ENCODE data around the gene PBX4. TPM values are rescaled to one million over a fixed set of nuclear protein-coding genes. Genes with fewer than 3 reads are reported as not detected.
A peak's percentile ranks its signal among the peaks of the same experiment; 100 is the strongest.
"Not testable (repeated sequence)": the region's sequence is repeated elsewhere in the genome, so short reads cannot be mapped to it uniquely, and the experiment has no call there.

PBX4 gene
- total RNA-seq, 1 donor from 2014 or later: 24.8 TPM

- H3K27me3 Mint-ChIP-seq (ENCODE audit: low read depth); intact Hi-C loops (cut with micrococcal nuclease); H3K9me3 Mint-ChIP-seq; DNase-seq (ENCODE audit: low spot score); H3K27ac Mint-ChIP-seq; H3K4me3 Mint-ChIP-seq (ENCODE audit: low read depth): not testable (repeated sequence)
- Mint-ChIP-seq H3K36me3 (ENCODE audit: low read depth) (peaks cover 36% of the 10 kb centered on the region), H3K4me1 (ENCODE audit: low read depth) (peaks cover 34% of the 10 kb centered on the region)
These were observed 11.8 kb downstream of the PBX4 start for GRCh38 chr19:19606686-19607085.

- Mint-ChIP-seq H3K4me3 (ENCODE audit: low read depth) (peak overlapping the region; percentile 45), H3K9me3 (peaks cover 2% of the 10 kb centered on the region), H3K4me1 (ENCODE audit: low read depth) (peaks cover 40% of the 10 kb centered on the region), H3K27me3 (ENCODE audit: low read depth) (no peaks in the 10 kb centered on the region), H3K36me3 (ENCODE audit: low read depth) (peaks cover 40% of the 10 kb centered on the region), H3K27ac (peak overlapping the region; percentile 84)
- intact Hi-C loops (cut with micrococcal nuclease): no loop called here
- no peak for DNase-seq (ENCODE audit: low spot score)
These were observed 12.5 kb downstream of the PBX4 start for GRCh38 chr19:19606021-19606420.

GRCh38 chr19:19602713-19603324 is 15.7 kb downstream of the PBX4 start:
- H3K27ac Mint-ChIP-seq: peak overlapping the region; percentile 94
- H3K4me1 Mint-ChIP-seq (ENCODE audit: low read depth): peaks cover 50% of the 10 kb centered on the region
- intact Hi-C loops (cut with micrococcal nuclease): no loop called here
- no peaks in the 10 kb centered on the region for H3K27me3 Mint-ChIP-seq (ENCODE audit: low read depth)
- no peak for DNase-seq (ENCODE audit: low spot score)
- H3K4me3 Mint-ChIP-seq (ENCODE audit: low read depth): peak overlapping the region; percentile 20
- peaks cover 4% of the 10 kb centered on the region for H3K9me3 Mint-ChIP-seq
- peaks cover 32% of the 10 kb centered on the region for H3K36me3 Mint-ChIP-seq (ENCODE audit: low read depth)

GRCh38 chr19:19602136-19602712 is 16.3 kb downstream of the PBX4 start:
- intact Hi-C loops (cut with micrococcal nuclease): no loop called here
- no peak overlapping the region for H3K4me3 Mint-ChIP-seq (ENCODE audit: low read depth)
- H3K36me3 Mint-ChIP-seq (ENCODE audit: low read depth): peaks cover 36% of the 10 kb centered on the region

GRCh38 chr19:19600793-19601330 is 17.6 kb downstream of the PBX4 start:
- no peaks in the 10 kb centered on the region for H3K27me3 Mint-ChIP-seq (ENCODE audit: low read depth)
- peaks cover 4% of the 10 kb centered on the region for H3K9me3 Mint-ChIP-seq
- H3K4me3 Mint-ChIP-seq (ENCODE audit: low read depth): peak overlapping the region; percentile 41
- intact Hi-C loops (cut with micrococcal nuclease): no loop called here
- DNase-seq (ENCODE audit: low spot score): no peak
- peaks cover 53% of the 10 kb centered on the region for H3K4me1 Mint-ChIP-seq (ENCODE audit: low read depth)
- peak overlapping the region; percentile 94 for H3K27ac Mint-ChIP-seq
- H3K36me3 Mint-ChIP-seq (ENCODE audit: low read depth): peaks cover 37% of the 10 kb centered on the region

More at GRCh38 chr19:19602136-19602712, 16.3 kb downstream of the PBX4 start:
- Mint-ChIP-seq H3K4me1 (ENCODE audit: low read depth) (peaks cover 56% of the 10 kb centered on the region), H3K27me3 (ENCODE audit: low read depth) (no peaks in the 10 kb centered on the region), H3K27ac (peak overlapping the region; percentile 94), H3K9me3 (peaks cover 4% of the 10 kb centered on the region)
- DNase-seq (ENCODE audit: low spot score): no peak

- H3K4me1 Mint-ChIP-seq (ENCODE audit: low read depth): peaks cover 63% of the 10 kb centered on the region
- not testable (repeated sequence) for H3K27me3 Mint-ChIP-seq (ENCODE audit: low read depth); H3K9me3 Mint-ChIP-seq
- H3K27ac Mint-ChIP-seq: peak overlapping the region; percentile 99
- H3K4me3 Mint-ChIP-seq (ENCODE audit: low read depth): peak overlapping the region; percentile 73
- DNase-seq (ENCODE audit: low spot score): peak; percentile 66
- peaks cover 49% of the 10 kb centered on the region for H3K36me3 Mint-ChIP-seq (ENCODE audit: low read depth)
- intact Hi-C loops (cut with micrococcal nuclease): loop anchor here (1.0 to 5.0 kb wide), 5 partner anchors 10 to 212 kb away; partner anchors contain the start of genes ATP13A1, GMIP and PBX4
These were observed 19.6 kb downstream of the PBX4 start for GRCh38 chr19:19598728-19599451.

- Mint-ChIP-seq H3K27me3 (ENCODE audit: low read depth) (no peaks in the 10 kb centered on the region), H3K4me1 (ENCODE audit: low read depth) (peaks cover 59% of the 10 kb centered on the region), H3K4me3 (ENCODE audit: low read depth) (peak overlapping the region; percentile 73), H3K27ac (peak overlapping the region; percentile 99), H3K36me3 (ENCODE audit: low read depth) (peaks cover 49% of the 10 kb centered on the region), H3K9me3 (peaks cover 4% of the 10 kb centered on the region)
- DNase-seq (ENCODE audit: low spot score): peak; percentile 70
- intact Hi-C loops (cut with micrococcal nuclease): loop anchor here (1.0 to 5.0 kb wide), 5 partner anchors 9 to 211 kb away; partner anchors contain the start of genes ATP13A1, GMIP and PBX4
These were observed 20.6 kb downstream of the PBX4 start for GRCh38 chr19:19597809-19598306.

- Mint-ChIP-seq H3K9me3 (no peaks in the 10 kb centered on the region), H3K27ac (peak overlapping the region; percentile 74), H3K36me3 (ENCODE audit: low read depth) (peaks cover 54% of the 10 kb centered on the region), H3K4me1 (ENCODE audit: low read depth) (peaks cover 59% of the 10 kb centered on the region), H3K27me3 (ENCODE audit: low read depth) (no peaks in the 10 kb centered on the region), H3K4me3 (ENCODE audit: low read depth) (no peak overlapping the region)
- no peak for DNase-seq (ENCODE audit: low spot score)
- intact Hi-C loops (cut with micrococcal nuclease): loop anchor here (5.0 kb wide), 1 partner anchor 208 kb away; no protein-coding TSS in a partner anchor
These were observed 23.3 kb downstream of the PBX4 start for GRCh38 chr19:19595171-19595701.

- peak overlapping the region; percentile 93 for H3K27ac Mint-ChIP-seq
- no peaks in the 10 kb centered on the region for H3K27me3 Mint-ChIP-seq (ENCODE audit: low read depth)
- H3K9me3 Mint-ChIP-seq: no peaks in the 10 kb centered on the region
- no peak for DNase-seq (ENCODE audit: low spot score)
- intact Hi-C loops (cut with micrococcal nuclease): no loop called here
- peaks cover 64% of the 10 kb centered on the region for H3K4me1 Mint-ChIP-seq (ENCODE audit: low read depth)
- peaks cover 59% of the 10 kb centered on the region for H3K36me3 Mint-ChIP-seq (ENCODE audit: low read depth)
- no peak overlapping the region for H3K4me3 Mint-ChIP-seq (ENCODE audit: low read depth)
These were observed 24.1 kb downstream of the PBX4 start for GRCh38 chr19:19594381-19594780.

GRCh38 chr19:19592690-19593089 is 25.8 kb downstream of the PBX4 start:
- DNase-seq (ENCODE audit: low spot score): no peak
- peaks cover 64% of the 10 kb centered on the region for H3K4me1 Mint-ChIP-seq (ENCODE audit: low read depth)
- H3K36me3 Mint-ChIP-seq (ENCODE audit: low read depth): peaks cover 66% of the 10 kb centered on the region
- intact Hi-C loops (cut with micrococcal nuclease): no loop called here
- H3K27me3 Mint-ChIP-seq (ENCODE audit: low read depth): no peaks in the 10 kb centered on the region
- H3K4me3 Mint-ChIP-seq (ENCODE audit: low read depth): no peak overlapping the region
- H3K27ac Mint-ChIP-seq: peak overlapping the region; percentile 93
- H3K9me3 Mint-ChIP-seq: no peaks in the 10 kb centered on the region

- H3K36me3 Mint-ChIP-seq (ENCODE audit: low read depth): peaks cover 58% of the 10 kb centered on the region
- peak; percentile 58 for DNase-seq (ENCODE audit: low spot score)
- H3K4me1 Mint-ChIP-seq (ENCODE audit: low read depth): peaks cover 57% of the 10 kb centered on the region
- peak overlapping the region; percentile 93 for H3K27ac Mint-ChIP-seq
- H3K4me3 Mint-ChIP-seq (ENCODE audit: low read depth): peak overlapping the region; percentile 51
- no peaks in the 10 kb centered on the region for H3K9me3 Mint-ChIP-seq
- intact Hi-C loops (cut with micrococcal nuclease): loop anchor here (2.0 kb wide), 2 partner anchors 14 to 186 kb away; no protein-coding TSS in a partner anchor
- H3K27me3 Mint-ChIP-seq (ENCODE audit: low read depth): no peaks in the 10 kb centered on the region
These were observed 27.2 kb downstream of the PBX4 start for GRCh38 chr19:19591133-19591825.

GRCh38 chr19:19588546-19588945 is 29.9 kb downstream of the PBX4 start:
- H3K4me3 Mint-ChIP-seq (ENCODE audit: low read depth): peak overlapping the region; percentile 5
- H3K27me3 Mint-ChIP-seq (ENCODE audit: low read depth): no peaks in the 10 kb centered on the region
- H3K27ac Mint-ChIP-seq: peak overlapping the region; percentile 93
- H3K4me1 Mint-ChIP-seq (ENCODE audit: low read depth): peaks cover 50% of the 10 kb centered on the region
- DNase-seq (ENCODE audit: low spot score): no peak
- intact Hi-C loops (cut with micrococcal nuclease): loop anchor here (5.0 kb wide), 1 partner anchor 39 kb away; the partner anchor contains the start of gene LPAR2
- no peaks in the 10 kb centered on the region for H3K9me3 Mint-ChIP-seq
- H3K36me3 Mint-ChIP-seq (ENCODE audit: low read depth): peaks cover 51% of the 10 kb centered on the region
